ACHN (cell line): ENCODE data around the gene SCNN1B.
"Not testable (repeated sequence)": the region's sequence is repeated elsewhere in the genome, so short reads cannot be mapped to it uniquely, and the experiment has no call there.

Experiments used
- DNase-seq: peaks from one replicate; pipeline ENCODE4 v3.0.0-alpha.2; 2015
- in situ Hi-C: cut with HindIII; loops from 2 replicates; pipeline ENCODE4 v1.10.0; 2017; ENCODE audit warnings: low sequenced_read_pairs, low pct_ligation_motif_present, low pct_unique_long_range_greater_than_20kb

Gene SCNN1B

GRCh38 chr16:23368469-23368868, 66.4 kb downstream of the SCNN1B start:
- peak; percentile 38 for DNase-seq
- in situ Hi-C loops: no loop called here

- no peak for DNase-seq
- in situ Hi-C loops: no loop called here
Measured at GRCh38 chr16:23369416-23369815, 67.3 kb downstream of the SCNN1B start.

- DNase-seq: no peak
- in situ Hi-C loops: no loop called here
Measured at GRCh38 chr16:23371368-23371767, 69.3 kb downstream of the SCNN1B start.

- DNase-seq: no peak
- in situ Hi-C loops: no loop called here
Measured at GRCh38 chr16:23373436-23374219, 71.5 kb downstream of the SCNN1B start.

- in situ Hi-C loops: no loop called here
- no peak for DNase-seq
Measured at GRCh38 chr16:23374721-23375510, 72.8 kb downstream of the SCNN1B start.

GRCh38 chr16:23375643-23376042, 73.5 kb downstream of the SCNN1B start:
- in situ Hi-C loops: no loop called here
- no peak for DNase-seq

- DNase-seq: no peak
- in situ Hi-C loops: no loop called here
Measured at GRCh38 chr16:23377071-23377931, 75.2 kb downstream of the SCNN1B start.

- DNase-seq: no peak
- in situ Hi-C loops: no loop called here
Measured at GRCh38 chr16:23378256-23378655, 76.2 kb downstream of the SCNN1B start.

GRCh38 chr16:23378921-23379320, 76.8 kb downstream of the SCNN1B start:
- in situ Hi-C loops: no loop called here
- DNase-seq: no peak

- no peak for DNase-seq
- in situ Hi-C loops: no loop called here
Measured at GRCh38 chr16:23379707-23380106, 77.6 kb downstream of the SCNN1B start.

- no peak for DNase-seq
- in situ Hi-C loops: no loop called here
Measured at GRCh38 chr16:23380501-23380951, 78.4 kb downstream of the SCNN1B start.

GRCh38 chr16:23381702-23382101, 79.6 kb downstream of the SCNN1B start:
- DNase-seq, in situ Hi-C loops: not testable (repeated sequence)

GRCh38 chr16:23382279-23382678, 80.2 kb downstream of the SCNN1B start:
- in situ Hi-C loops: no loop called here
- no peak for DNase-seq

- DNase-seq: no peak
- in situ Hi-C loops: no loop called here
Measured at GRCh38 chr16:23383881-23384280, 81.8 kb downstream of the SCNN1B start.

GRCh38 chr16:23384878-23385277, 82.8 kb downstream of the SCNN1B start:
- no peak for DNase-seq
- in situ Hi-C loops: no loop called here

GRCh38 chr16:23385441-23385840, 83.3 kb downstream of the SCNN1B start:
- no peak for DNase-seq

GRCh38 chr16:23387666-23388065, 85.6 kb downstream of the SCNN1B start:
- no peak for DNase-seq
- in situ Hi-C loops: no loop called here

More at GRCh38 chr16:23385441-23385840, 83.3 kb downstream of the SCNN1B start:
- in situ Hi-C loops: no loop called here

GRCh38 chr16:23388786-23389185, 86.7 kb downstream of the SCNN1B start:
- no peak for DNase-seq
- in situ Hi-C loops: no loop called here

- in situ Hi-C loops: no loop called here
Measured at GRCh38 chr16:23389201-23389600, 87.1 kb downstream of the SCNN1B start.

More at GRCh38 chr16:23389201-23389600, 87.1 kb downstream of the SCNN1B start:
- DNase-seq: no peak
